Endodermal cell (in vitro differentiated cells): ENCODE measurements around the gene RBBP8. TPM values are rescaled to one million over a fixed set of nuclear protein-coding genes. Genes with fewer than 3 reads are reported as not detected.

ENCODE experiments used
- DNase-seq: peaks from one replicate; pipeline ENCODE4 v3.0.0-alpha.2; 2017
- H3K27ac ChIP-seq: 2 replicates; pipeline ENCODE4 v1.5.1; 2013; ENCODE audit warnings: mild to moderate bottlenecking, low read depth, low read length, moderate library complexity
- H3K27me3 ChIP-seq: 2 replicates; pipeline ENCODE4 v1.6.1; 2013; ENCODE audit warnings: mild to moderate bottlenecking, low read length, moderate library complexity; ENCODE audit not compliant: insufficient read depth, control insufficient read depth, poor library complexity, severe bottlenecking
- H3K36me3 ChIP-seq: 2 replicates; pipeline ENCODE4 v1.7.0; 2013; ENCODE audit warnings: mild to moderate bottlenecking, low read length, moderate library complexity; ENCODE audit not compliant: control insufficient read depth, insufficient read depth
- H3K4me1 ChIP-seq: one replicate; pipeline ENCODE4 v1.7.0; 2013; ENCODE audit warnings: low read length; ENCODE audit not compliant: control insufficient read depth, insufficient read depth
- H3K4me3 ChIP-seq: 2 replicates; pipeline ENCODE4 v1.5.1; 2013; ENCODE audit warnings: mild to moderate bottlenecking, low read length, moderate library complexity
- H3K9ac ChIP-seq: 2 replicates; pipeline ENCODE4 v1.6.1; 2013; ENCODE audit warnings: mild to moderate bottlenecking, low read length, moderate library complexity; ENCODE audit not compliant: poor library complexity, severe bottlenecking; ENCODE audit errors: extremely low read depth
- H3K9me3 ChIP-seq: 2 replicates; pipeline ENCODE4 v1.6.1; 2013; ENCODE audit warnings: mild to moderate bottlenecking, low read length, moderate library complexity; ENCODE audit not compliant: control insufficient read depth
- H3K27ac Mint-ChIP-seq: 2 replicates; pipeline ENCODE4 v1.8.0; 2020; ENCODE audit warnings: mixed read lengths
- H3K27me3 Mint-ChIP-seq: 2 replicates; pipeline ENCODE4 v1.8.0; 2021; ENCODE audit warnings: mild to moderate bottlenecking, mixed read lengths; ENCODE audit not compliant: insufficient read depth
- H3K36me3 Mint-ChIP-seq: 2 replicates; pipeline ENCODE4 v1.8.0; 2020; ENCODE audit warnings: low read depth, mixed read lengths
- H3K4me1 Mint-ChIP-seq: 2 replicates; pipeline ENCODE4 v1.8.0; 2020; ENCODE audit warnings: mixed read lengths
- H3K4me3 Mint-ChIP-seq: 2 replicates; pipeline ENCODE4 v1.8.0; 2020; ENCODE audit warnings: mild to moderate bottlenecking, moderate library complexity, mixed read lengths
- H3K9me3 Mint-ChIP-seq: 2 replicates; pipeline ENCODE4 v1.8.0; 2020; ENCODE audit warnings: mild to moderate bottlenecking, mixed read lengths
- CTCF ChIP-seq: fragments of 200-600 bp; sonication (generic); conservative IDR thresholded peaks from 2 replicates; pipeline ENCODE4 v1.5.0; 2021; ENCODE audit warnings: antibody characterized with exemption, mild to moderate bottlenecking
- WGBS, 2 experiments: methylation state at CpG; one replicate each; pipeline versions ENCODE4 v1.1.5 to v1.1.7; 2013; ENCODE audit warnings: missing lambda C conversion rate in 2 of 2, mixed read lengths in 1 of 2; ENCODE audit not compliant: insufficient coverage in 1 of 2, insufficient read length in 1 of 2; 5-methylcytosine and 5-hydroxymethylcytosine counted together
- total RNA-seq, 2 donors: library from RNA; stranded (reverse); fragmentation: NEBNext Ultra II Directional in 1 of 2; extraction: Animal tissue kit (Norgen Biotek cat#: 25700) in 1 of 2; gene quantifications; 2 replicates in 1 of 2; 3 replicates in 1 of 2; pipeline ENCODE4 v1.2.1, GENCODE V29; 2021

Gene RBBP8
- total RNA-seq, 2 donors from 2014 or later = 44.3 to 55.5 TPM

GRCh38 chr18:23067236-23067635, 134.1 kb downstream of the RBBP8 start:
- Mint-ChIP-seq H3K27ac (no peak overlapping the region), H3K27me3 (no peaks in the 10 kb centered on the region), H3K36me3 (no peaks in the 10 kb centered on the region), H3K9me3 (peaks cover 19% of the 10 kb centered on the region), H3K4me1 (no peaks in the 10 kb centered on the region), H3K4me3 (no peak overlapping the region)
- Histone ChIP-seq H3K4me3 (no peak overlapping the region), H3K4me1 (no peaks in the 10 kb centered on the region), H3K9me3 (peaks cover 9% of the 10 kb centered on the region), H3K36me3 (no peaks in the 10 kb centered on the region), H3K9ac (no peak overlapping the region), H3K27ac (no peak overlapping the region), H3K27me3 (no peaks in the 10 kb centered on the region)
- TF ChIP-seq CTCF = no peak
- DNase-seq = no peak
- 43 to 72% methylated on average over 2 to 4 of the region's 4 CpGs for WGBS, 2 experiments

- WGBS, 2 experiments = 80 to 94% methylated on average over 1 to 4 of the region's 4 CpGs
- no peak overlapping the region for H3K4me3 ChIP-seq
- no peak overlapping the region for H3K4me3 Mint-ChIP-seq
- no peaks in the 10 kb centered on the region for H3K4me1 ChIP-seq
- H3K27me3 Mint-ChIP-seq = no peaks in the 10 kb centered on the region
- no peak overlapping the region for H3K27ac ChIP-seq
- no peak for DNase-seq
- peaks cover 16% of the 10 kb centered on the region for H3K9me3 Mint-ChIP-seq
- peaks cover 7% of the 10 kb centered on the region for H3K9me3 ChIP-seq
- no peak overlapping the region for H3K9ac ChIP-seq
- H3K36me3 ChIP-seq = no peaks in the 10 kb centered on the region
- no peak for TF ChIP-seq CTCF
- H3K27ac Mint-ChIP-seq = no peak overlapping the region
- no peaks in the 10 kb centered on the region for H3K36me3 Mint-ChIP-seq
- no peaks in the 10 kb centered on the region for H3K27me3 ChIP-seq
- no peaks in the 10 kb centered on the region for H3K4me1 Mint-ChIP-seq
Observed at GRCh38 chr18:23068011-23068410, 134.9 kb downstream of the RBBP8 start.

DNA sequence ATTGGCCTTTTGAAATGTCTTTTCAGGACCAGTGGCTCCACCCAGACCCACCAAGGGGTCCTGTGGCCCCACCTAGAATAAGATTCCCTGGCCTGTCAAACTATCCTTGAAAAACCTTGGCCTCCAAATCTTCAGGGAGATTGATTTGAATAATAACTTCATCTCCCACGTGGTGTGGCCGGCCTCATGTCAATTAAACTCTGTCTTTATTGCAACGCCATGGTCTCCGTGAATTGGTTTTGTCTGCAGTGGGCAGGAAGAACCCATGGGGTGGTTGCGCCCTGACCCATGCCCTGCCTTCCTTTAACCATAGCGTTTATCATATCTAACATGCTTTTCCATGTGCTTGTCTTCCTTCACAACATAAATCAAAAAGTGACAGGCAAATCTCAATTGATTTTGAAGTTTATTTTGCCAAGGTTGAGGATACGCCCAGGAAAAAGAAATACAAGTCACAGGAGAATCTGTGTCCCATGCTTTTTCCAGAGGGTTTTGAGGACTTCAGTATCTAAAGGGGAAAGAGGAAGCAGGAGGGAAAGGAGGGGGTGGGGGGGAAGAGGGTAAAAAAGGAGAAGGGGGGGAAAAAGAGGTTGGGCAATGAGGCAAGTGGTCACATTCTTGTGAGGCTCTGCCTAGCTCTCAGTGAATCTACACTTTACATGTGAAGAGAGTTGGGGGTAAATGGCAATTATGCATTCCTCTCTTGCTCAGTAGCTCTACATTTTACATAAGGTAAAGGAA, 135.6 kb downstream of the RBBP8 start:
- H3K36me3 ChIP-seq = no peaks in the 10 kb centered on the region
- Mint-ChIP-seq H3K27me3 (no peaks in the 10 kb centered on the region), H3K4me1 (no peaks in the 10 kb centered on the region), H3K27ac (no peak overlapping the region), H3K36me3 (no peaks in the 10 kb centered on the region), H3K4me3 (no peak overlapping the region), H3K9me3 (peaks cover 9% of the 10 kb centered on the region)
- H3K4me3 ChIP-seq = no peak overlapping the region
- no peaks in the 10 kb centered on the region for H3K9me3 ChIP-seq
- no peak for DNase-seq
- no peak for TF ChIP-seq CTCF
- peak overlapping the region; percentile 17 for H3K27ac ChIP-seq
- H3K27me3 ChIP-seq = no peaks in the 10 kb centered on the region
- H3K4me1 ChIP-seq = no peaks in the 10 kb centered on the region
- H3K9ac ChIP-seq = no peak overlapping the region
- 71 to 88% methylated on average over 7 of the region's 7 CpGs for WGBS, 2 experiments
